Measurements from ENCODE around the gene NEURL3.
A peak's percentile ranks its signal among the peaks of the same experiment; 100 is the strongest.

The NEURL3 gene

DNA sequence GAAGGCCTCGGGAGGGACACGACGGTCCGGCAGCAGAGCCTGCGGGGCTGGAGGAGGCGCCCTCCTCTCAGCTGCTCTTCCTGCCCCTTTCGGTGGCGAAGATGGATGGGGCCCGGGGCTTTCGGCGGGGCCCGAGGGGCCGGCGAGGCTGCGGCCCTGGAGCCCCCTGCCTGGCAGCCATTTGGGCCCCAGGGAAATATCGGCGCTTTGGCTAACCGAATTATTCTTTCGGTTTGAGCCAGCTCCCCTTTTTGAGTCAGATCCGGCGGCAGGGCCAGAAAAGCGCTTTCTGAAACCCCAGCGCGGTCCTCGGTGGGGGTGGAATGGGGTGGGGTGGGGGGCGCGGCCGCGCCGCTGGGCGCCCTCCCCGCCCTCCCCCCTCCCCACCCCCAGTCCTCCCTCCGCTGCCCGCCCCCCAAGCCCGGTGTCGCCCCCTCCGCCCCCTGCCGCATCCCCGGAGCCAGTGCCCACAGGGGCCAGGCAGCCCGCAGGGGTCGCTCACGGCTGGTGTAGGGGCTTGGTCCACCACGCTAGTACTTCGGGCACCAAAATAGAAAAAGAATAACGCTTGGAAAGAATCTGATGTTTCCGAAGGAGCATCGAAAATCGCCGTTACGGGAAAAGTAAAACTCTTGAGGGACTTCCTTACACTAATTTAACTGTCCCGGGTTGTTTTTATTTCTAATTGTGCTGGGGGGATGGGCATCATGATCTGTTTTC lies 22.3 kb upstream of the NEURL3 start:
- DNase-seq, result peak; percentile 25

DNA sequence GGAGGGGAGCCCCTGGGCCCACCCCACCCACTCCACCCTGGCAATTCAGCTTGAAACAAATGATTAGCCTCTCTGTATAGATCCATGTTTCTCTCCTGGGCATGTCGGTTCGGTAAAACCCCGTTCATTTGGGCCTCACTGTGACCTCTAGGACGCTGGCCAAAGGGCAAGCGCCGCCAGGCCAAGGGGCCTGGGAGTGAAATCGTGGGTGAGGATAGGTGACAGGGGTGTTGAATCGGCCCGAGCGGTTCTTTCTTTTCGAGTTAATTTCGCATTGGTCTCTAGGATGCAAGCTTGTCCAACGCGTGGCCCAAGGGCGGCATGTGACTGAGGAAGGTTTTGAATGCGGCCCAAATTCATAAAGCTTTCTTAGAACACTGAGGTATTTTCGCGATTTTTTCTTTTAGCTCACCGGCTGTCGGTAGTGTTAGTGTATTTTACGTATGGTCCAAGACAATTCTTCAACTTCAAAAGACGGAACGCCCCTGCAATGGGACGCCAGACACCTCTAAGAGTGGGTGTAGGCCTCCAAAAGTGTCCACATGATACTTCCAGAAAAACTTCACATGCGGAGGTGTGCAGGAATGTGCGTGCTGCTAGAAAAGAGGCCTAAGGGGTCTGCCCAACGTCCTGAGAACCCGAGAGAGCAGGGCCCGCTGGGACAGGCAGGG lies 21.6 kb upstream of the NEURL3 start:
- DNase-seq, result no peak

DNA sequence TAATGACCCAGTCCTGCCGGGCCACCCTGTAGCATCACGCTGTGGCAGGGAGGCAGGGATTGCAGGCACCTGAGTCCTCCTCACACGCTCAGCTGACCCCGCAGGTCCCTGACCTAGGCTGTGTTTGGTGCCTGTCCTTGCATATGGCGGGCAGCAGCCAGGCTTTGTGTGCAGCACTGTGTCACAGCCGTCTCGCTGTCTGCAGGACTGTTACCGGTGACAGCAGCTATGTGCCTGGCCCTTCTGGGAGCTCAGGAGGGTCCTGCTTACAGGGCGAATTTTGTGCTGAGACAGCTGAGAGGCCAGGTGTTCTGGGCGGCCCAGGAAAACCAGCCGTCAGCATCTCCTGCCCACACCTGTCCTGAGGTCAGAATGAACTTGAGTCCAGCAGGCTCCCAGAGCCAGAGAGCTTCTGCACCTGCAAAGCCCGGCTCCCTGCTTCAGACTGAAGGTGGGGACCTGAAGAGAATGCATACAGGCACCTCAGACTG lies 21.0 kb upstream of the NEURL3 start:
- DNase-seq, result no peak

- DNase-seq, result no peak
Measured at GRCh38 chr2:96525211-96525507, 20.0 kb upstream of the NEURL3 start.

- no peak for DNase-seq
Measured at GRCh38 chr2:96524482-96525210, 19.5 kb upstream of the NEURL3 start.

- DNase-seq, result no peak
Measured at GRCh38 chr2:96523659-96524481, 18.7 kb upstream of the NEURL3 start.

- no peak for DNase-seq
Measured at GRCh38 chr2:96522304-96523203, 17.4 kb upstream of the NEURL3 start.

DNA sequence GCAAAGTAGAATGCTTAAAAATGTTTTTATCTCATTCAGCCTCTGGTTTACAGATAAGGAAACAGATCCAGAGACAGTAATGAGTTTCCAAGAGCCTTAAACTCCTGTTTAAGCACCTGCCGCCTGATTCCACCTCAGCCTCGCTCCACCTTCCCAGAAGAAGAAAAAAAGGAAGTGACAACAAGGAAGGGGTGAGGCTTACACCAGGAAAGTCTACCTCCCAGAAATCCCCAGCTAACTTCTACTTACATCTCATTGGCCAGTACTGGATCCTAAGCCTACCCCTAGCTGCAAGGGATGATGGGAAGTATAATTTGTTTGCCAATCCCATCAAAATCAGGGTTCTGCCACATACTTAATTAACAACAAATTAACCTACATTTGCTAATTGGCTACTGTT lies 16.1 kb upstream of the NEURL3 start:
- DNase-seq, result no peak

GRCh38 chr2:96520697-96521096 lies 15.5 kb upstream of the NEURL3 start:
- DNase-seq, result no peak

DNA sequence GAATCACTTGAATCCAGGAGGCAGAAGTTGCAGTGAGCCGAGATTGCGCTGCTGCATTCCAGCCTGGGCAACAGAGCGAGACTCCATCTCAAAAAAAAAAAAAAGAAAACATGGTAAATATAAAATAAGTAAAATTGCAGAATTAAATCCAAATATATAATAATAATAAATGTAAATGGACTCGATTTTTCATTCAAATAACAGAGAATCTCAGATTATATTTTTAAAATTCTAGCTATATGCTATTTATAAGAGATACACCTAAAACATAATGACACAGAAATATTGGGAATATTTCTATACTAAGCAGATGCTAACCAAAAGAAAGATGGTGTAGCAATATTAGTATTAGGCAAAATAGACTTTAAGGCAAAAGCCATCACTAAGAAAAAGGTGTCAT lies 15.1 kb upstream of the NEURL3 start:
- DNase-seq, result no peak

DNA sequence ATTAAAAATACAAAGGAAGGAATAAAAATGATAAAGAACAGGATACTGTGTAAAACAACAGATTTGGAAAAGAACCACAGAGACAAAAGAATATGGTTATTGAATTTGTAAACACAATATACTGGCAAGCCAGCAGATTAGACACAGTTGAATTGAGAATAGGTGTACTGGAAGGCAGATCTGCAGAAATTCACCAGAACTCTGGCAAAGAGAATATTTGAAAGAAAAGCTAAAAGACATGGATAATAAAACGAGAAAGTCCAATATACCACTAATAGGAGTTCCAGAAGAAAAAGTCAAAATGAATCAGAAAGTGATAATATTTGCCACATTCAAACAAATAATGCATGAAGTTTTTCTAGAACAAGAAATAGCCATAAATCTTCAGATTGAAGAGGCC lies 11.9 kb upstream of the NEURL3 start:
- no peak for DNase-seq

DNA sequence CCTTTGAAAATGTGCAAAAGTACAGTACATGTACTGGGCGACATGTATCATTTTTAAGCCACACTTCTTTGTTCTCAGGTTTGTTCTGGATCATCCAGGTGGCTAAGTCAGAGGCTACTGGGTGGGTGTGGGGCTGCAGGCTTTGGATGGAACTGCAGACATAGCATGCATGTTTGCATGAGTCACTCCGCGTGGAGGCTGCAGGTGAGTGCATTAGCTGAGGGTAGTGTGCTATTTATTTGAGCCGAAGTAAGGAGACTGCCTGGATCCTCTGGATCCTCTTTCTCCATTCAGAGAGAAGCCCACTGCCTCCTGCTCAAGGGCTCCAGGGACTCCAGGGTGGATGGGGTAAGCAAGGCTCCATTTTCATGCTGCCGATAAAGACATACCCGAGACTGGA lies 9.4 kb upstream of the NEURL3 start:
- no peak for DNase-seq

DNA sequence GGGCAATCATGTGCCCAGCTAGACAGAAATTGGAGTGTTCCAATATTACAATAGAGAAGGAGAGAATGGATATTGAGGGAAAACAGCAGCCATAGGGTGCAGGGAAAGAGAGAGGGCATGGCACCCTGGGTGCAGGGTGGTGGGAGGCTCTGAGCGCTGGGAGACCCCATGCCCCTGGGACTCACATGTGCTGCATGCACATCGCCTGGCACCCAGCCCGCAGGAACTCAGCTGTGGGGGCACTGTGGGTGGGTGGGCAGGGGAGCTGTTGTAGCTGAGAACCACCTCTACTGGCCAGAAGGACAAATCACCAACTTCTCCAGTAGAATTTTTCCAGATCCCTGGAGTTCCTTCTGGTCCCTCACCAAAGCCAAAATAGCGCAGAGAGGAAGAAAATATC lies 7.2 kb upstream of the NEURL3 start:
- DNase-seq, result no peak

GRCh38 chr2:96511851-96512250 lies 6.7 kb upstream of the NEURL3 start:
- DNase-seq, result no peak

DNA sequence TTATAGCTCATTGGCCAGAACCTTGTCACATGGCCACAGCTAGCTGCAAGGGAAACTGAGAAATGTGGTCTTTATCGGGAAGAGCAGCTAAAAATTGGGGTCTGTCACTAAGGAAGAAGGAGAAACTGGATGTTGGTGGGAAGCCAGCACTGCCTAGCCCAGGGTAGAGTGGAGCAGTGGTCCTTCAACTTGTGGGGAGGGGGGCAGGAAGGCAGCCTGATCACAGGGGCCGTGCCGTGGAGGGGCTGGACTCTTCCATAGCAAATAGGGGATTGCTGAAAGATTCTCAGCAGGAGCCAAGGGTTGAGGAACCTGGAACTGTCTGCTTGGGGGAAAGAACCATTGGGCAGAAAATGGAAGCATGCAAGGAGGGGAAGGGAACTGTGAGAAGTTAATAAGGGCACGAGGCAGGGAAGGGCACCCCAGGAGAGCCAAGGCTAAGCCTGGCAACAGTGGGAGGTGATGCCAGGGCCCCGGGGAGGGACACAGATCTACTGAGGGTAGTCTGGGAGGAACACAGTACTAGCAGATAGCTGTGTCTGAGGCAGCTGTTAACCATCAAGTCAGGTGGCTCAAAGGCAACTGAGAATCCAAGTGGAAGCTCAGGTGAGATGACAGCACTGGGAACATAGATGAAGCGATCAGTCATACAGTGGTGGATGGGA lies 5.9 kb upstream of the NEURL3 start:
- no peak for DNase-seq

DNA sequence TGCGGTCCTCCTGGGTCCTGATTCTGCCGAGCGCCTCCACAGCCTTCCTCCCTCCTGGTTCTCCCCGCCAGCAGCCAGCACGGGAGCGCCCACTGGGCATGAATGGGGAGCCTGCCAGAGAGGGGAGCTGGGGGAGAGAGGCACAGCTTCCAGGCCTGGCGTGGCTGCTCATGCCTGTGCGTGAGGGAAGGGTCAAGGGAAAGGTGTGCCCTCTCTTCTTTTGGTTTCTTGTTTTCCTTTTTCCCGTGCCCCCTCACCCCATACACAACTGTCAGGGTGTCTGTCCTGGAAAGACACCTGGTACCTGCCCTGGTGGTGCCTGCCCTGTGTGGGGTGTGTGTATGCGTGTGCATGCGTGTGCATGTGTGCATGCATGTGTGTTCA lies 4.7 kb upstream of the NEURL3 start:
- no peak for DNase-seq

GRCh38 chr2:96509114-96509846 lies 4.1 kb upstream of the NEURL3 start:
- peak; percentile 49 for DNase-seq

GRCh38 chr2:96508521-96509113 lies 3.5 kb upstream of the NEURL3 start:
- no peak for DNase-seq

DNA sequence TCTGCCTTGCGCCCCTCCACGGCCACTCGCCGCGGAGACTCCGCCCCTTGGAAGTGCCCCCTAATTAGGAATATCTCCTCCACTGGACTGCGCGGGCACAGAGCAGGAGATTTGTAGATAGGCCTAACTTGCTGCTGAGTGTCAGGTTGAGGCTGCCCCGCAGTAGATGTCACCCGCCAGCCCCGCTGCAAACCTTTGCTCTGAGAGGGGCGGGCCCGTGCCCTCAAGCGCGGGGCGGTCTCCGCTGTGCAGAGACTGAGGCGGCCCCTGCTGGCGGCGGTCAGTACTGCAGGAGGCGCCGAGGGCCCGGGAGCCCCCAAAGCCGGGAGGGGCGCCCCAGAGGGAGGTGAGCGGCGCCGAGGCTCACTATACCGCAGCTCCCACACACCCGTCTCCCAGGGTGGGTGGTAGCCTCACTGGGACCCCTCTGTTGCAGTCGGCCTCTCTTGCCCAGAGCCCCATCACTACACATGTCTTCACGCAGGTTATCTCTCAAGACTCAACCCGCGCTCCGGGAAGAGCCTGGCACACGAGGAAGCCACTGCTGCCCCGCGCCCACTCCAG lies 2.9 kb upstream of the NEURL3 start:
- DNase-seq, result peak; percentile 43

DNA sequence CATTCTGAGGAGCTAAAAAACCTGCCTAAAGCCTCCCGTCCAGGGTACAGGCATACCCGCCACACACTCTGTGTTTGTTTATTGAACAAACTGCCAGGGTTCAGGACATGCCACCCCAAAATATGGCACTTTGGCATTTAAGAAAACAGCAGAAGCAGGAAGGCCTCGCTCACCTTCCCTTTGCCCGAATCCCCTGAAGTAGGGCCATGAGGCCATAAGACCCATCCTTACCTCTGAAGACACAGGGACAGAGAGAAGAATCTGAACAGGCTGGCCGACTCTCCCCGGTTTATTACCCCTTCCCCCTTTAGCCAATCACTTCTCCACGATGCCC lies 1.7 kb upstream of the NEURL3 start:
- DNase-seq, result no peak

All from NK-92 treated with Interleukin-12 subunit alpha and Interleukin-12 subunit beta, amount 100 ng/mL, for 24 hours (cell line).